Neural progenitor cell (in vitro differentiated cells): ENCODE measurements around the gene SBK2.
"Not testable (repeated sequence)": the region's sequence is repeated elsewhere in the genome, so short reads cannot be mapped to it uniquely, and the experiment has no call there.

ENCODE experiments used
- EZH2 ChIP-seq: fragments of 200-600 bp; sonication (generic); IDR thresholded peaks from 2 replicates; pipeline ENCODE4 v1.6.1; 2017; ENCODE audit warnings: antibody characterized with exemption, mild to moderate bottlenecking, moderate library complexity
- EZH2phosphoT487 ChIP-seq: fragments of 200-600 bp; sonication (generic); IDR thresholded peaks from 2 replicates; pipeline ENCODE4 v1.6.1; 2017; ENCODE audit warnings: antibody characterized with exemption
- TF ChIP-seq, protein P1 (sequence below): fragments of 200-600 bp; sonication (generic); IDR thresholded peaks from 2 replicates; pipeline ENCODE4 v1.5.1; 2017; ENCODE audit warnings: antibody characterized with exemption, mild to moderate bottlenecking

- TF ChIP-seq, protein P1, sequence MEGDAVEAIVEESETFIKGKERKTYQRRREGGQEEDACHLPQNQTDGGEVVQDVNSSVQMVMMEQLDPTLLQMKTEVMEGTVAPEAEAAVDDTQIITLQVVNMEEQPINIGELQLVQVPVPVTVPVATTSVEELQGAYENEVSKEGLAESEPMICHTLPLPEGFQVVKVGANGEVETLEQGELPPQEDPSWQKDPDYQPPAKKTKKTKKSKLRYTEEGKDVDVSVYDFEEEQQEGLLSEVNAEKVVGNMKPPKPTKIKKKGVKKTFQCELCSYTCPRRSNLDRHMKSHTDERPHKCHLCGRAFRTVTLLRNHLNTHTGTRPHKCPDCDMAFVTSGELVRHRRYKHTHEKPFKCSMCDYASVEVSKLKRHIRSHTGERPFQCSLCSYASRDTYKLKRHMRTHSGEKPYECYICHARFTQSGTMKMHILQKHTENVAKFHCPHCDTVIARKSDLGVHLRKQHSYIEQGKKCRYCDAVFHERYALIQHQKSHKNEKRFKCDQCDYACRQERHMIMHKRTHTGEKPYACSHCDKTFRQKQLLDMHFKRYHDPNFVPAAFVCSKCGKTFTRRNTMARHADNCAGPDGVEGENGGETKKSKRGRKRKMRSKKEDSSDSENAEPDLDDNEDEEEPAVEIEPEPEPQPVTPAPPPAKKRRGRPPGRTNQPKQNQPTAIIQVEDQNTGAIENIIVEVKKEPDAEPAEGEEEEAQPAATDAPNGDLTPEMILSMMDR: not testable (repeated sequence)
- TF ChIP-seq EZH2, EZH2phosphoT487: not testable (repeated sequence)
These were observed 32.5 kb upstream of the SBK2 start for GRCh38 chr19:55569477-55569876.
